ENCODE data around the gene PNKD.

DNA sequence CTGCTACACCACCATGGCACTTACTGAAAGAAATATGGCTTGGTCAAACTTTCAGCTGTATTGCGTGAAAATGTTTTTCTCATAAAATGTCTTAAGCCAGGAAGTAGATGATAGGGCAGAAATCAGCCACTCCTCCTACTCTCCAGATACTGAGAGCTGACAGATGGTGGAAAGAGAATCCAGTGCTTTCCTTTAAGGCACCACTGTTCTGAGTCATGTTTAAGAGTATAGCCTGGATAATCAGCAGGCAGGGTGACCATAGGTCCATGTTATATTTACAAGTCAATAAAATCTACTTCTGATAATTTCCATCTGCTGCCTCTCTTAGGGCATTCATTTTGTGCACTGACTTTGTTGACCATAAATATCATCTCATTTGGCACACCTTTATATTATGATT lies 31.4 kb upstream of the PNKD start:
- TF ChIP-seq POLR2A (IDR thresholded peaks at IDR 0.05), result no peak
- TF ChIP-seq, protein P1, sequence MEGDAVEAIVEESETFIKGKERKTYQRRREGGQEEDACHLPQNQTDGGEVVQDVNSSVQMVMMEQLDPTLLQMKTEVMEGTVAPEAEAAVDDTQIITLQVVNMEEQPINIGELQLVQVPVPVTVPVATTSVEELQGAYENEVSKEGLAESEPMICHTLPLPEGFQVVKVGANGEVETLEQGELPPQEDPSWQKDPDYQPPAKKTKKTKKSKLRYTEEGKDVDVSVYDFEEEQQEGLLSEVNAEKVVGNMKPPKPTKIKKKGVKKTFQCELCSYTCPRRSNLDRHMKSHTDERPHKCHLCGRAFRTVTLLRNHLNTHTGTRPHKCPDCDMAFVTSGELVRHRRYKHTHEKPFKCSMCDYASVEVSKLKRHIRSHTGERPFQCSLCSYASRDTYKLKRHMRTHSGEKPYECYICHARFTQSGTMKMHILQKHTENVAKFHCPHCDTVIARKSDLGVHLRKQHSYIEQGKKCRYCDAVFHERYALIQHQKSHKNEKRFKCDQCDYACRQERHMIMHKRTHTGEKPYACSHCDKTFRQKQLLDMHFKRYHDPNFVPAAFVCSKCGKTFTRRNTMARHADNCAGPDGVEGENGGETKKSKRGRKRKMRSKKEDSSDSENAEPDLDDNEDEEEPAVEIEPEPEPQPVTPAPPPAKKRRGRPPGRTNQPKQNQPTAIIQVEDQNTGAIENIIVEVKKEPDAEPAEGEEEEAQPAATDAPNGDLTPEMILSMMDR (IDR thresholded peaks at IDR 0.05), result no peak

Measured in adrenal gland (tissue), 5 donors.